Measurements from ENCODE around the gene MAGEC2.

DNA sequence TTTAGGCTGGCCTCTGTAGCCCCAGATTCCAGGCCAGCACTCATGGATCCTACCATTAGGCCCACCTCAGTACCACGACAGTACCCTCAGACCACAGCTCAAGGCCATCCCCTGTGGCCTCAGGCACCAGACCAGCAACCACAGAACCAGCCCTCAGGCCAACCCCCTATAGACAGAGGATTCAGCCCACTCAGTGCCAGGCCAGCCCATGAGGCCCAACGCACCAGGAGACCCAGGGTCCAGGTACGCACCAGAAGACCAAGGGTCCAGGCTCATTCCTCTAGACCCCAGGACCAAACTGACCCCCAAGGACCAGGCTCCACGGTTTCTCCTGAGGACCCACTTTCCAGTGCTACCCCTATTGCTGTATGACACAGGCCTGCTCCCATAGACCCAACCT is 39.5 kb upstream of the MAGEC2 start:
- TF ChIP-seq POLR2AphosphoS5 (IDR thresholded peaks at IDR 0.05) (no peak), POLR2A (IDR thresholded peaks at IDR 0.05) (no peak)
- TF ChIP-seq, protein P1, sequence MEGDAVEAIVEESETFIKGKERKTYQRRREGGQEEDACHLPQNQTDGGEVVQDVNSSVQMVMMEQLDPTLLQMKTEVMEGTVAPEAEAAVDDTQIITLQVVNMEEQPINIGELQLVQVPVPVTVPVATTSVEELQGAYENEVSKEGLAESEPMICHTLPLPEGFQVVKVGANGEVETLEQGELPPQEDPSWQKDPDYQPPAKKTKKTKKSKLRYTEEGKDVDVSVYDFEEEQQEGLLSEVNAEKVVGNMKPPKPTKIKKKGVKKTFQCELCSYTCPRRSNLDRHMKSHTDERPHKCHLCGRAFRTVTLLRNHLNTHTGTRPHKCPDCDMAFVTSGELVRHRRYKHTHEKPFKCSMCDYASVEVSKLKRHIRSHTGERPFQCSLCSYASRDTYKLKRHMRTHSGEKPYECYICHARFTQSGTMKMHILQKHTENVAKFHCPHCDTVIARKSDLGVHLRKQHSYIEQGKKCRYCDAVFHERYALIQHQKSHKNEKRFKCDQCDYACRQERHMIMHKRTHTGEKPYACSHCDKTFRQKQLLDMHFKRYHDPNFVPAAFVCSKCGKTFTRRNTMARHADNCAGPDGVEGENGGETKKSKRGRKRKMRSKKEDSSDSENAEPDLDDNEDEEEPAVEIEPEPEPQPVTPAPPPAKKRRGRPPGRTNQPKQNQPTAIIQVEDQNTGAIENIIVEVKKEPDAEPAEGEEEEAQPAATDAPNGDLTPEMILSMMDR (IDR thresholded peaks at IDR 0.05) = no peak

Measured in prostate gland (tissue), 2 donors.